H9 (cell line): Measurements from ENCODE around the gene PIK3C2B. TPM values are rescaled to one million over a fixed set of nuclear protein-coding genes. Genes with fewer than 3 reads are reported as not detected.

Experiments used
- DNase-seq: peaks from one replicate; pipeline ENCODE4 v3.0.0-alpha.2; 2017
- H2AFZ ChIP-seq: one replicate; pipeline ENCODE4 v1.6.1; 2013; ENCODE audit warnings: mild to moderate bottlenecking, low read length, control low read depth, moderate library complexity
- H2AK5ac ChIP-seq: 2 replicates; pipeline ENCODE4 v1.6.1; 2013; ENCODE audit warnings: low read length, control low read depth, mixed read lengths; ENCODE audit not compliant: insufficient read length
- H2BK120ac ChIP-seq: one replicate; pipeline ENCODE4 v1.6.1; 2013; ENCODE audit warnings: low read depth, mild to moderate bottlenecking, low read length, control low read depth, inconsistent platforms; ENCODE audit not compliant: poor library complexity, severe bottlenecking
- H2BK12ac ChIP-seq: 2 replicates; pipeline ENCODE4 v1.6.1; 2013; ENCODE audit warnings: low read length, control low read depth, mixed read lengths, low read depth; ENCODE audit not compliant: insufficient read length
- H2BK15ac ChIP-seq: 2 replicates; pipeline ENCODE4 v1.6.1; 2013; ENCODE audit warnings: low read depth, low read length, control low read depth
- H2BK20ac ChIP-seq: one replicate; pipeline ENCODE4 v1.6.1; 2013; ENCODE audit warnings: low read depth, mild to moderate bottlenecking, low read length, control low read depth, inconsistent platforms; ENCODE audit not compliant: poor library complexity, severe bottlenecking
- H2BK5ac ChIP-seq: 2 replicates; pipeline ENCODE4 v1.6.1; 2013; ENCODE audit warnings: low read length, control low read depth, mixed read lengths; ENCODE audit not compliant: insufficient read length
- H3K14ac ChIP-seq: 2 replicates; pipeline ENCODE4 v1.6.1; 2013; ENCODE audit warnings: low read length, control low read depth; ENCODE audit not compliant: insufficient read depth
- H3K18ac ChIP-seq: 2 replicates; pipeline ENCODE4 v1.6.1; 2013; ENCODE audit warnings: low read depth, mild to moderate bottlenecking, mixed read lengths, low read length, control low read depth; ENCODE audit not compliant: insufficient read length
- H3K23ac ChIP-seq: 2 replicates; pipeline ENCODE4 v1.6.1; 2013; ENCODE audit warnings: low read length, control low read depth, mixed read lengths, low read depth; ENCODE audit not compliant: insufficient read length
- H3K23me2 ChIP-seq: 2 replicates; pipeline ENCODE4 v1.6.1; 2013; ENCODE audit warnings: low read depth, mild to moderate bottlenecking, mixed read lengths, low read length, control low read depth; ENCODE audit not compliant: insufficient read length, poor library complexity, severe bottlenecking
- H3K27ac ChIP-seq: 2 replicates; pipeline ENCODE4 v1.5.1; 2013; ENCODE audit warnings: low read length, control low read depth, mixed read lengths, low read depth; ENCODE audit not compliant: insufficient read length
- H3K27me3 ChIP-seq: 2 replicates; pipeline ENCODE4 v1.6.1; 2013; ENCODE audit warnings: low read length, control low read depth, inconsistent platforms; ENCODE audit not compliant: insufficient read depth
- H3K4ac ChIP-seq: 2 replicates; pipeline ENCODE4 v1.6.1; 2013; ENCODE audit warnings: low read depth, mild to moderate bottlenecking, control low read depth, inconsistent platforms, low read length, moderate library complexity
- H3K4me1 ChIP-seq: 2 replicates; pipeline ENCODE4 v1.6.1; 2013; ENCODE audit warnings: low read length, control low read depth, inconsistent platforms; ENCODE audit not compliant: insufficient read depth
- H3K4me2 ChIP-seq: 2 replicates; pipeline ENCODE4 v1.6.1; 2013; ENCODE audit warnings: low read length, control low read depth, mixed read lengths; ENCODE audit not compliant: insufficient read length, insufficient read depth
- H3K56ac ChIP-seq: 2 replicates; pipeline ENCODE4 v1.6.1; 2013; ENCODE audit warnings: low read depth, mild to moderate bottlenecking, mixed read lengths, low read length, control low read depth; ENCODE audit not compliant: insufficient read length
- H3K79me1 ChIP-seq: 2 replicates; pipeline ENCODE4 v1.6.1; 2013; ENCODE audit warnings: low read depth, mild to moderate bottlenecking, moderate library complexity, low read length, control low read depth, inconsistent platforms; ENCODE audit not compliant: insufficient read depth, poor library complexity, severe bottlenecking
- H3K79me2 ChIP-seq: 2 replicates; pipeline ENCODE4 v1.6.1; 2013; ENCODE audit warnings: low read length, control low read depth, inconsistent platforms; ENCODE audit not compliant: insufficient read depth
- H3K9ac ChIP-seq: 2 replicates; pipeline ENCODE4 v1.6.1; 2013; ENCODE audit warnings: low read length, control low read depth, mixed read lengths; ENCODE audit not compliant: insufficient read length; ENCODE audit errors: extremely low read depth
- H3K9me3 ChIP-seq: one replicate; pipeline ENCODE4 v1.6.1; 2013; ENCODE audit warnings: low read depth, low read length, inconsistent platforms; ENCODE audit not compliant: control insufficient read depth
- H3T11ph ChIP-seq: one replicate; pipeline ENCODE4 v1.6.1; 2013; ENCODE audit warnings: mild to moderate bottlenecking, low read length, control low read depth, inconsistent platforms
- H4K20me1 ChIP-seq: one replicate; pipeline ENCODE4 v1.6.1; 2013; ENCODE audit not compliant: control insufficient read depth, insufficient read length, insufficient read depth
- H4K5ac ChIP-seq: 2 replicates; pipeline ENCODE4 v1.6.1; 2013; ENCODE audit warnings: low read depth, mild to moderate bottlenecking, mixed read lengths, low read length, control low read depth; ENCODE audit not compliant: insufficient read length
- H4K8ac ChIP-seq: replicated peaks from 2 replicates; pipeline ENCODE4 v1.6.1; 2013; ENCODE audit warnings: low read length, control low read depth, mixed read lengths, low read depth; ENCODE audit not compliant: insufficient read length
- H4K91ac ChIP-seq: 2 replicates; pipeline ENCODE4 v1.6.1; 2013; ENCODE audit warnings: low read depth, mild to moderate bottlenecking, moderate library complexity, mixed read lengths, low read length, control low read depth; ENCODE audit not compliant: insufficient read length
- H3K27ac Mint-ChIP-seq, 3 experiments: 2 replicates in 2 of 3; 3 replicates in 1 of 3; pipeline ENCODE4 v1.8.0; 2020 to 2021; ENCODE audit warnings: mixed read lengths in 3 of 3, mild to moderate bottlenecking in 1 of 3, moderate library complexity in 1 of 3
- H3K27me3 Mint-ChIP-seq: 2 replicates; pipeline ENCODE4 v1.8.0; 2021; ENCODE audit warnings: low read depth, mild to moderate bottlenecking, moderate library complexity, mixed read lengths
- H3K36me3 Mint-ChIP-seq, 3 experiments: 2 replicates in 2 of 3; 3 replicates in 1 of 3; pipeline ENCODE4 v1.8.0; 2020 to 2021; ENCODE audit warnings: low read depth in 3 of 3, mixed read lengths in 3 of 3; ENCODE audit not compliant: insufficient read depth in 1 of 3
- H3K4me1 Mint-ChIP-seq, 2 experiments: 2 replicates each; pipeline ENCODE4 v1.8.0; 2020; ENCODE audit warnings: mixed read lengths in 2 of 2
- H3K4me3 Mint-ChIP-seq, 2 experiments: 2 replicates in 1 of 2; 3 replicates in 1 of 2; pipeline ENCODE4 v1.8.0; 2020 to 2021; ENCODE audit warnings: mild to moderate bottlenecking in 2 of 2, mixed read lengths in 2 of 2, moderate library complexity in 1 of 2
- H3K9me3 Mint-ChIP-seq, 2 experiments: 2 replicates in 1 of 2; 3 replicates in 1 of 2; pipeline ENCODE4 v1.8.0; 2020; ENCODE audit warnings: mild to moderate bottlenecking in 2 of 2, mixed read lengths in 2 of 2, moderate library complexity in 1 of 2
- WGBS: extraction: QIAGEN DNeasy Blood & Tissue Kit; methylation state at CpG from one replicate; pipeline ENCODE4 v1.1.7; 2013; ENCODE audit warnings: missing lambda C conversion rate, low lambda C conversion rate, mixed read lengths; ENCODE audit not compliant: insufficient read length; ENCODE audit errors: extremely low coverage; 5-methylcytosine and 5-hydroxymethylcytosine counted together
- total RNA-seq: library from RNA; stranded (reverse); gene quantifications from 2 replicates; pipeline ENCODE4 v1.2.1, GENCODE V29; 2021
- TF ChIP-seq, protein P1 (sequence below): fragments of 200-600 bp; sonication (generic); conservative IDR thresholded peaks from 3 replicates; pipeline ENCODE4 v1.8.0; 2021; ENCODE audit warnings: antibody characterized with exemption, mild to moderate bottlenecking

Gene PIK3C2B
- total RNA-seq, 1 experiment from 2014 or later: 13.1 TPM

DNA sequence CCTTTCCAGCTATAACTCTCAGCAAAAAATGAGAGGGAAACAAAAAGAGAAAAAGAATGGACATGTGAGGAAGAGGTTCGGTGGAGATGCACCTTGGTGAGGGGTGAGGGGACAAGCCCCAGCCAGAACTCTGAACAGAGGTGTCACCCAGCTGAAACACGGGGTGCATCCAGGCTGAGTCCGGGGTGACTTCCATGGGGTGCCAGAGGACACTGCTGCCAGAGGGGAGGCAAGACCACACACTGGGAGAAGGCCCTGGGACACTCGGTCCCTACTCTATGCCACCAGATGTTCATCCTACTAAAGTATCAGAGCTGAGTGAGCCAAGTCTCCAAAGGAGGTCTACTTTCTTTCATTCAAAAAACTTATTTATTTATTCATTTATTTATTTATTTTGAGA is 46.9 kb downstream of the PIK3C2B start:
- no peak overlapping the region for H3K9ac ChIP-seq
- no peak overlapping the region for H3K56ac ChIP-seq
- H3K4me1 ChIP-seq: peaks cover under 1% of the 10 kb centered on the region; the same call in 1 of the 2 replicates
- H3K4me3 Mint-ChIP-seq: no peak overlapping the region
- no peak overlapping the region for H3K4ac ChIP-seq
- H4K91ac ChIP-seq: no peak overlapping the region
- H2BK12ac ChIP-seq: no peak overlapping the region
- H3K9me3 Mint-ChIP-seq: no peaks in the 10 kb centered on the region
- H2AK5ac ChIP-seq: no peak overlapping the region
- no peak overlapping the region for H4K5ac ChIP-seq
- H2BK5ac ChIP-seq: no peak overlapping the region
- H3K18ac ChIP-seq: no peak overlapping the region
- no peaks in the 10 kb centered on the region for H3K79me1 ChIP-seq
- no CpG with 5 or more reads among the region's 4 CpGs for WGBS
- H3K27me3 ChIP-seq: no peaks in the 10 kb centered on the region
- H3K79me2 ChIP-seq: no peaks in the 10 kb centered on the region
- H3K36me3 Mint-ChIP-seq: peaks cover 13 to 30% (median 23%) of the 10 kb centered on the region in 3 experiments; a peak in 6 of 7 replicates
- H2BK120ac ChIP-seq: no peak overlapping the region
- no peaks in the 10 kb centered on the region for H3K23me2 ChIP-seq
- no peaks in the 10 kb centered on the region for H3K9me3 ChIP-seq
- H3K27ac ChIP-seq: no peak overlapping the region
- no peak overlapping the region for H2BK20ac ChIP-seq
- no peak overlapping the region for H2AFZ ChIP-seq
- H3K27me3 Mint-ChIP-seq: no peaks in the 10 kb centered on the region
- no peak overlapping the region for H2BK15ac ChIP-seq
- peak overlapping the region in 1 of 3 experiments; percentile 47; a peak in 1 of 7 replicates for H3K27ac Mint-ChIP-seq
- no peak overlapping the region for H3K23ac ChIP-seq
- H3K14ac ChIP-seq: no peak overlapping the region
- no peak overlapping the region for H3T11ph ChIP-seq
- no peak for DNase-seq
- TF ChIP-seq, protein P1, sequence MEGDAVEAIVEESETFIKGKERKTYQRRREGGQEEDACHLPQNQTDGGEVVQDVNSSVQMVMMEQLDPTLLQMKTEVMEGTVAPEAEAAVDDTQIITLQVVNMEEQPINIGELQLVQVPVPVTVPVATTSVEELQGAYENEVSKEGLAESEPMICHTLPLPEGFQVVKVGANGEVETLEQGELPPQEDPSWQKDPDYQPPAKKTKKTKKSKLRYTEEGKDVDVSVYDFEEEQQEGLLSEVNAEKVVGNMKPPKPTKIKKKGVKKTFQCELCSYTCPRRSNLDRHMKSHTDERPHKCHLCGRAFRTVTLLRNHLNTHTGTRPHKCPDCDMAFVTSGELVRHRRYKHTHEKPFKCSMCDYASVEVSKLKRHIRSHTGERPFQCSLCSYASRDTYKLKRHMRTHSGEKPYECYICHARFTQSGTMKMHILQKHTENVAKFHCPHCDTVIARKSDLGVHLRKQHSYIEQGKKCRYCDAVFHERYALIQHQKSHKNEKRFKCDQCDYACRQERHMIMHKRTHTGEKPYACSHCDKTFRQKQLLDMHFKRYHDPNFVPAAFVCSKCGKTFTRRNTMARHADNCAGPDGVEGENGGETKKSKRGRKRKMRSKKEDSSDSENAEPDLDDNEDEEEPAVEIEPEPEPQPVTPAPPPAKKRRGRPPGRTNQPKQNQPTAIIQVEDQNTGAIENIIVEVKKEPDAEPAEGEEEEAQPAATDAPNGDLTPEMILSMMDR: no peak
- H3K4me1 Mint-ChIP-seq: peaks cover 18 to 25% of the 10 kb centered on the region in 2 experiments
- H3K4me2 ChIP-seq: no peak overlapping the region
- no peaks in the 10 kb centered on the region for H4K20me1 ChIP-seq
- no peak overlapping the region for H4K8ac ChIP-seq
